B cell (primary cell): ENCODE data around the gene IRX4. TPM values are rescaled to one million over a fixed set of nuclear protein-coding genes. Genes with fewer than 3 reads are reported as not detected.

Experiments
- ATAC-seq: fragments of 200-7000 bp; cut with Tn5 transposase; one replicate; pipeline ENCODE4 v1.10.0; 2021; ENCODE audit warnings: low read depth, mild to moderate bottlenecking, moderate number of reproducible peaks, moderate library complexity
- CTCF ChIA-PET: fragments of 350-600 bp; sonication (Branson Sonifier 250); formaldehyde crosslinking; loops from one replicate; lab custom pipeline; 2021; ENCODE audit warnings: antibody characterized with exemption, inconsistent platforms; lab: Charles Lee
- POLR2A ChIA-PET: fragments of 350-600 bp; sonication (Branson Sonifier 250); formaldehyde crosslinking; loops from one replicate; lab custom pipeline; 2021; ENCODE audit warnings: antibody characterized with exemption; lab: Charles Lee
- DNase-seq: peaks from one replicate; pipeline ENCODE4 v3.0.0; 2013
- H2AFZ ChIP-seq: 2 replicates; pipeline ENCODE4 v1.6.1; 2012; ENCODE audit warnings: mild to moderate bottlenecking, low read depth, low read length; ENCODE audit not compliant: insufficient read depth, poor library complexity, severe bottlenecking
- H3K27ac ChIP-seq, 2 donors: 1 replicate in 1 of 2; 2 replicates in 1 of 2; pipeline ENCODE4 v1.5.1; 2012 to 2013; ENCODE audit warnings: low read length in 2 of 2, mild to moderate bottlenecking in 2 of 2, moderate library complexity in 1 of 2
- H3K27me3 ChIP-seq, 4 experiments: fragments of 200-600 bp in 1 of 4; sonication (generic) in 1 of 4; replicated peaks in 1 of 4; 1 replicate in 2 of 4; 2 replicates in 2 of 4; pipeline versions ENCODE4 v1.6.1 to v1.7.0; 2013 to 2016; ENCODE audit warnings: low read length in 3 of 4, mild to moderate bottlenecking in 2 of 4, mixed read lengths in 1 of 4, moderate library complexity in 1 of 4; ENCODE audit not compliant: insufficient read depth in 4 of 4, control insufficient read depth in 3 of 4; ENCODE audit errors: control extremely low read depth in 1 of 4
- H3K36me3 ChIP-seq, 2 experiments: replicated peaks in 1 of 2; 1 replicate in 1 of 2; 2 replicates in 1 of 2; pipeline versions ENCODE4 v1.6.1 to v1.7.1; 2013; ENCODE audit warnings: low read length in 1 of 2; ENCODE audit not compliant: insufficient read depth in 2 of 2, control insufficient read depth in 1 of 2; ENCODE audit errors: control extremely low read depth in 1 of 2, extremely low read depth in 1 of 2
- H3K4me1 ChIP-seq, 2 donors: fragments of 200-600 bp in 1 of 2; sonication (generic) in 1 of 2; 1 replicate in 1 of 2; 2 replicates in 1 of 2; pipeline versions ENCODE4 v1.5.1 to v1.6.1; 2013 to 2017; ENCODE audit warnings: low read length in 2 of 2; ENCODE audit not compliant: control insufficient read depth in 2 of 2, insufficient read depth in 2 of 2
- H3K4me2 ChIP-seq: replicated peaks from 2 replicates; pipeline ENCODE3; 2012; ENCODE audit warnings: mild to moderate bottlenecking, low read depth, low read length; ENCODE audit not compliant: poor library complexity, severe bottlenecking
- H3K4me3 ChIP-seq, 5 experiments: fragments of 200-600 bp in 1 of 5; sonication (generic) in 1 of 5; 1 replicate in 3 of 5; 2 replicates in 2 of 5; pipeline versions ENCODE4 v1.5.1 to v1.7.0; 2011 to 2016; ENCODE audit warnings: low read length in 4 of 5, mild to moderate bottlenecking in 4 of 5, low read depth in 2 of 5, control low read depth in 1 of 5, moderate library complexity in 1 of 5; ENCODE audit not compliant: insufficient read depth in 1 of 5; ENCODE audit errors: control extremely low read depth in 1 of 5, extremely low read depth in 1 of 5
- H3K79me2 ChIP-seq: fragments of 200-600 bp; sonication (generic); one replicate; pipeline ENCODE4 v1.6.0; 2016; ENCODE audit warnings: low read length; ENCODE audit not compliant: control insufficient read depth, insufficient read depth
- H3K9ac ChIP-seq: fragments of 200-600 bp; sonication (generic); 2 replicates; pipeline ENCODE4 v1.6.1; 2017; ENCODE audit warnings: mild to moderate bottlenecking, low read length, moderate library complexity
- H3K9me3 ChIP-seq, 3 donors: one replicate each; pipeline versions ENCODE4 v1.6.1 to v1.7.1; 2013; ENCODE audit warnings: low read length in 2 of 3; ENCODE audit not compliant: control insufficient read depth in 2 of 3, insufficient read depth in 1 of 3; ENCODE audit errors: control extremely low read depth in 1 of 3
- H4K20me1 ChIP-seq: 2 replicates; pipeline ENCODE4 v1.6.0; 2012; ENCODE audit warnings: mild to moderate bottlenecking, low read length; ENCODE audit not compliant: insufficient read depth, control insufficient read depth, poor library complexity, severe bottlenecking
- H3K27ac Mint-ChIP-seq: one replicate; pipeline ENCODE4 v1.8.0; 2021; ENCODE audit warnings: mixed read lengths
- H3K27me3 Mint-ChIP-seq: one replicate; pipeline ENCODE4 v1.8.0; 2021; ENCODE audit warnings: mixed read lengths
- H3K4me1 Mint-ChIP-seq: one replicate; pipeline ENCODE4 v1.8.0; 2021; ENCODE audit warnings: mixed read lengths
- H3K4me3 Mint-ChIP-seq: one replicate; pipeline ENCODE4 v1.8.0; 2021; ENCODE audit warnings: mixed read lengths
- H3K9me3 Mint-ChIP-seq: one replicate; pipeline ENCODE4 v1.8.0; 2022; ENCODE audit warnings: mixed read lengths; ENCODE audit not compliant: insufficient read depth
- EZH2 ChIP-seq: IDR thresholded peaks from 2 replicates; pipeline ENCODE4 v1.6.1; 2012; ENCODE audit warnings: borderline replicate concordance, low read depth, mild to moderate bottlenecking, moderate library complexity, low read length; ENCODE audit not compliant: insufficient read depth, poor library complexity, severe bottlenecking
- WGBS: methylation state at CpG from one replicate; pipeline ENCODE4 v1.1.5; 2013; ENCODE audit warnings: missing lambda C conversion rate; ENCODE audit not compliant: insufficient coverage; 5-methylcytosine and 5-hydroxymethylcytosine counted together
- intact Hi-C: fragments of 100-400 bp; cut with micrococcal nuclease; formaldehyde crosslinking; loops from one replicate; pipeline ENCODE4 v1.10.0; 2022
- polyA plus RNA-seq: library from polyadenylated mRNA; depleted of rRNA; stranded (reverse); fragments of >200 nt; gene quantifications from 2 replicates; pipeline ENCODE4 v1.2.3, GENCODE V29; 2012
- total RNA-seq, 2 donors: library from RNA; stranded (reverse); fragments of 120-200 nt in 1 of 2; gene quantifications; 1 replicate in 1 of 2; 2 replicates in 1 of 2; pipeline versions ENCODE4 v1.2.3 to v1.2.4, GENCODE V29; 2013 to 2022
- TF ChIP-seq, protein P1 (sequence below): fragments of 200-600 bp; IDR thresholded peaks from one replicate; pipeline ENCODE4 v1.8.0; 2022; ENCODE audit warnings: antibody characterized with exemption, mild to moderate bottlenecking

The IRX4 gene
- total and polyA plus RNA-seq, 2 donors (not counting 1 experiment from before 2014, with no cell fraction given), result not detected

DNA sequence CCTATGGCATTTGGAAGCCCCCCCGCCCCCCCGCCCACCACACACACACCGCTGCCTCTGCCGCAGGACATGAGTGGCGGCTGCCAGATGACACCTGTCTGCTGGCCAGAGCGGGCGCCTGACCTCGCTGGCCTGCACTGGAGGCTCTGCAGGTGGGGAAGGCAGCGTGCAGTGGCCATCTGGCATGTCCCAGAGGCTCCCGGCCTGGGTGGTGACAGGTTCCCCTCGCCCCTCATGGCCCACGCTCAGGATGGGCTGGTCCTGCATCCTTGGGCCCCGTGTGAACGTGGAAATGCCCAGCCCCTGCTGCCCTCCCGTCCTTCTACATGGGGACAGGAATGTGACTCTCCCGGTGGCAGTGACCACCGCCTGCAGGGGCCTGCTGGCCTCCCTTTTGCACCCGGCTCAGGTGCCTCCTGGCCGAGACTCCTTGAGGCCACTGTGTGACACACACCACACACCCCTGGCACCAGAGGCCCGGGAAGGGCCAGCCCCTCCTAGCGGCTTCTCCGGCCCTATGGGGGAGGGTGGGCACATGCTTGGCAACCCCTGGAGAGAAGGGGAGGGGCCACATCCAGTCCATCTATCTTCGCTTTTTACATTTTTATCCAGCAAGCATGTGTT, 30.3 kb downstream of the IRX4 start:
- Histone ChIP-seq H3K4me2 (no peak overlapping the region), H2AFZ (no peak overlapping the region), H3K27ac (no peak overlapping the region), H3K36me3 (no peaks in the 10 kb centered on the region), H3K9me3 (no peaks in the 10 kb centered on the region), H3K4me1 (no peaks in the 10 kb centered on the region), H3K4me3 (no peak overlapping the region), H3K9ac (no peak overlapping the region), H3K79me2 (no peaks in the 10 kb centered on the region), H4K20me1 (no peaks in the 10 kb centered on the region), H3K27me3 (peaks cover 0 to 20% (median 2%) of the 10 kb centered on the region in 4 experiments)
- TF ChIP-seq EZH2, result no peak
- TF ChIP-seq, protein P1, sequence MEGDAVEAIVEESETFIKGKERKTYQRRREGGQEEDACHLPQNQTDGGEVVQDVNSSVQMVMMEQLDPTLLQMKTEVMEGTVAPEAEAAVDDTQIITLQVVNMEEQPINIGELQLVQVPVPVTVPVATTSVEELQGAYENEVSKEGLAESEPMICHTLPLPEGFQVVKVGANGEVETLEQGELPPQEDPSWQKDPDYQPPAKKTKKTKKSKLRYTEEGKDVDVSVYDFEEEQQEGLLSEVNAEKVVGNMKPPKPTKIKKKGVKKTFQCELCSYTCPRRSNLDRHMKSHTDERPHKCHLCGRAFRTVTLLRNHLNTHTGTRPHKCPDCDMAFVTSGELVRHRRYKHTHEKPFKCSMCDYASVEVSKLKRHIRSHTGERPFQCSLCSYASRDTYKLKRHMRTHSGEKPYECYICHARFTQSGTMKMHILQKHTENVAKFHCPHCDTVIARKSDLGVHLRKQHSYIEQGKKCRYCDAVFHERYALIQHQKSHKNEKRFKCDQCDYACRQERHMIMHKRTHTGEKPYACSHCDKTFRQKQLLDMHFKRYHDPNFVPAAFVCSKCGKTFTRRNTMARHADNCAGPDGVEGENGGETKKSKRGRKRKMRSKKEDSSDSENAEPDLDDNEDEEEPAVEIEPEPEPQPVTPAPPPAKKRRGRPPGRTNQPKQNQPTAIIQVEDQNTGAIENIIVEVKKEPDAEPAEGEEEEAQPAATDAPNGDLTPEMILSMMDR, result no peak
- Mint-ChIP-seq H3K27me3 (peaks cover 39% of the 10 kb centered on the region), H3K9me3 (no peaks in the 10 kb centered on the region), H3K4me3 (no peak overlapping the region), H3K27ac (no peak overlapping the region), H3K4me1 (no peaks in the 10 kb centered on the region)
- no peak for DNase-seq
- ChIA-PET POLR2A (no interaction called here), CTCF (no interaction called here)
- intact Hi-C loops, result no loop called here
- no peak for ATAC-seq
- 59% methylated on average over 18 of the region's 23 CpGs for WGBS

GRCh38 chr5:1851290-1851934, 31.3 kb downstream of the IRX4 start:
- Histone ChIP-seq H3K79me2 (no peaks in the 10 kb centered on the region), H2AFZ (no peak overlapping the region), H3K36me3 (no peaks in the 10 kb centered on the region), H3K9me3 (peaks cover 0 to under 1% (median 0%) of the 10 kb centered on the region in 3 donors), H3K4me3 (no peak overlapping the region), H3K27me3 (peaks cover 0 to 20% (median 2%) of the 10 kb centered on the region in 4 experiments), H3K4me1 (no peaks in the 10 kb centered on the region), H4K20me1 (no peaks in the 10 kb centered on the region), H3K27ac (no peak overlapping the region), H3K9ac (no peak overlapping the region), H3K4me2 (no peak overlapping the region)
- Mint-ChIP-seq H3K27me3 (peaks cover 43% of the 10 kb centered on the region), H3K27ac (no peak overlapping the region), H3K9me3 (no peaks in the 10 kb centered on the region), H3K4me1 (no peaks in the 10 kb centered on the region), H3K4me3 (no peak overlapping the region)
- CTCF ChIA-PET, result no interaction called here
- POLR2A ChIA-PET, result no interaction called here
- no peak for DNase-seq
- TF ChIP-seq, protein P1, result no peak
- no peak for TF ChIP-seq EZH2
- WGBS, result 4% methylated on average over 31 of the region's 34 CpGs
- no peak for ATAC-seq
- intact Hi-C loops, result no loop called here
